Breast epithelium (tissue), 3 donors: ENCODE results near the gene CHFR.

Experiments
- POLR2A ChIP-seq: fragments of 450-650 bp; IDR thresholded peaks from one replicate; pipeline ENCODE4 v1.6.1; 2016; ENCODE audit warnings: antibody characterized with exemption, mild to moderate bottlenecking, moderate library complexity
- TF ChIP-seq, protein P1 (sequence below), 3 donors: fragments of 450-650 bp; IDR thresholded peaks; one replicate each; pipeline ENCODE4 v1.5.1; 2016 to 2017; ENCODE audit warnings: antibody characterized with exemption in 3 of 3, mild to moderate bottlenecking in 3 of 3, moderate library complexity in 3 of 3

- TF ChIP-seq POLR2A = no peak
- TF ChIP-seq, protein P1, sequence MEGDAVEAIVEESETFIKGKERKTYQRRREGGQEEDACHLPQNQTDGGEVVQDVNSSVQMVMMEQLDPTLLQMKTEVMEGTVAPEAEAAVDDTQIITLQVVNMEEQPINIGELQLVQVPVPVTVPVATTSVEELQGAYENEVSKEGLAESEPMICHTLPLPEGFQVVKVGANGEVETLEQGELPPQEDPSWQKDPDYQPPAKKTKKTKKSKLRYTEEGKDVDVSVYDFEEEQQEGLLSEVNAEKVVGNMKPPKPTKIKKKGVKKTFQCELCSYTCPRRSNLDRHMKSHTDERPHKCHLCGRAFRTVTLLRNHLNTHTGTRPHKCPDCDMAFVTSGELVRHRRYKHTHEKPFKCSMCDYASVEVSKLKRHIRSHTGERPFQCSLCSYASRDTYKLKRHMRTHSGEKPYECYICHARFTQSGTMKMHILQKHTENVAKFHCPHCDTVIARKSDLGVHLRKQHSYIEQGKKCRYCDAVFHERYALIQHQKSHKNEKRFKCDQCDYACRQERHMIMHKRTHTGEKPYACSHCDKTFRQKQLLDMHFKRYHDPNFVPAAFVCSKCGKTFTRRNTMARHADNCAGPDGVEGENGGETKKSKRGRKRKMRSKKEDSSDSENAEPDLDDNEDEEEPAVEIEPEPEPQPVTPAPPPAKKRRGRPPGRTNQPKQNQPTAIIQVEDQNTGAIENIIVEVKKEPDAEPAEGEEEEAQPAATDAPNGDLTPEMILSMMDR (IDR thresholded peaks at IDR 0.05) = no peak
Measured at GRCh38 chr12:132848521-132848920, 38.9 kb downstream of the CHFR start.
